Heart right ventricle (tissue), 16 donors: ENCODE results near the gene TCTN3. TPM values are rescaled to one million over a fixed set of nuclear protein-coding genes. Genes with fewer than 3 reads are reported as not detected.

Experiments used
- ATAC-seq, 8 donors: fragments of 200-7000 bp; cut with Tn5 transposase; one replicate each; pipeline ENCODE4 v1.9.1; 2020; ENCODE audit warnings: mild to moderate bottlenecking in 8 of 8, moderate library complexity in 8 of 8, moderate number of reproducible peaks in 1 of 8
- DNase-seq, 2 donors: peaks; one replicate each; pipeline ENCODE4 v3.0.0-alpha.2; 2020
- H3K27ac ChIP-seq, 10 donors: fragments of 200-600 bp; sonication (generic) in 2 of 10; one replicate each; pipeline versions ENCODE4 v1.5.0 to v1.8.0; 2020 to 2022; ENCODE audit warnings: mild to moderate bottlenecking in 3 of 10
- H3K27me3 ChIP-seq, 7 donors: fragments of 200-600 bp; one replicate each; pipeline ENCODE4 v1.8.0; 2021 to 2022; ENCODE audit warnings: mild to moderate bottlenecking in 2 of 7
- H3K36me3 ChIP-seq, 9 donors: fragments of 200-600 bp; sonication (generic) in 1 of 9; one replicate each; pipeline versions ENCODE4 v1.5.0 to v1.8.0; 2020 to 2022; ENCODE audit warnings: mild to moderate bottlenecking in 2 of 9
- H3K4me1 ChIP-seq, 9 donors: fragments of 200-600 bp; sonication (generic) in 1 of 9; one replicate each; pipeline versions ENCODE4 v1.5.0 to v1.8.0; 2020 to 2022; ENCODE audit warnings: mild to moderate bottlenecking in 4 of 9
- H3K4me3 ChIP-seq, 10 donors: fragments of 200-600 bp; sonication (generic) in 2 of 10; one replicate each; pipeline versions ENCODE4 v1.5.0 to v1.8.0; 2020 to 2022; ENCODE audit warnings: mild to moderate bottlenecking in 7 of 10, moderate library complexity in 2 of 10
- H3K9me3 ChIP-seq, 11 donors: fragments of 200-600 bp in 10 of 11; sonication (generic) in 2 of 11; one replicate each; pipeline versions ENCODE4 v1.5.0 to v1.8.0; 2013 to 2022; ENCODE audit warnings: mild to moderate bottlenecking in 2 of 11, control low read depth in 1 of 11, moderate library complexity in 1 of 11
- CTCF ChIP-seq, 9 donors: fragments of 200-600 bp; sonication (generic) in 2 of 9; IDR thresholded peaks; one replicate each; pipeline versions ENCODE4 v1.5.0 to v1.8.0; 2021 to 2022; ENCODE audit warnings: antibody characterized with exemption in 9 of 9, mild to moderate bottlenecking in 5 of 9, moderate library complexity in 1 of 9
- WGBS, 2 donors: extraction: QIAGEN DNeasy Blood & Tissue Kit; methylation state at CpG; one replicate each; pipeline ENCODE4 v1.1.7; 2013; ENCODE audit warnings: inconsistent platforms in 1 of 2; 5-methylcytosine and 5-hydroxymethylcytosine counted together
- intact Hi-C, 10 donors: fragments of 100-400 bp; cut with DNase I; formaldehyde crosslinking; loops; one replicate each; pipeline versions ENCODE4 v1.11.1 to v1.14.2; 2022
- polyA plus RNA-seq, 2 donors: library from polyadenylated mRNA; stranded (reverse); fragments of 200-250 nt; gene quantifications; one replicate each; pipeline ENCODE4 v1.2.3, GENCODE V29; 2013
- total RNA-seq, 10 donors: library from RNA; stranded (reverse); fragmentation: NEBNext Ultra II Directional in 3 of 10; extraction: Animal tissue kit (Norgen Biotek cat#: 25700) in 3 of 10; gene quantifications; one replicate each; pipeline versions ENCODE4 v1.2.1 to v1.2.4, GENCODE V29; 2021 to 2023
- donor health status: Arrhythmogenic right ventricular cardiomyopathy.
- donor health status: ischemic (EF 13 %, LVEDD 7.1; RV severe dilation, severe dysfunction).
- donor health status: healthy with polysubstance abuse.
- donor health status: DM: no; HTN: yes; CAD: no.
- donor health status: DM: no; HTN: no; CAD: no.
- donor health status: ischemic (EF 25% LVEDD 6.9; RV normal size, moderate dysfunction).
- donor health status: ischemic (EF 25% LVEDD 5.7; RV mildly dilated, moderate dysfunction).
- donor health status: healthy.
- donor health status: DM: yes; HTN: yes; CAD: no.
- donor health status: Ischemic cardiomyopathy.
- donor health status: ischemic (EF 35%, LVEDD 5.7; RV mildly dilated, moderate dysfunction).
- donor health status: nonischemic (EF 11% LVEDD 7.7; RV severe dilation, severe dysfunction).
- donor health status: DM: yes; HTN: yes; CAD: no.
- donor health status: PGD.
- donor health status: ischemic (EF 29% LVEDD 5.4; RV normal size, mild dysfunction).
- donor health status: nonischemic (EF 23%, LVEDD 6.1; RV moderate dilation, normal function).

TCTN3 gene
- total and polyA plus RNA-seq, 12 donors, result 6.4 to 17.5 (median 11.4) TPM

- ATAC-seq (no peak), DNase-seq (no peak)
- no peak for TF ChIP-seq CTCF (IDR thresholded peaks at IDR 0.05)
- Histone ChIP-seq H3K36me3 (peaks cover 0 to 63% (median 28%) of the 10 kb centered on the region in 9 donors), H3K27ac (no peak overlapping the region), H3K9me3 (no peaks in the 10 kb centered on the region), H3K4me1 (peaks cover 6 to 29% (median 17%) of the 10 kb centered on the region in 9 donors), H3K27me3 (no peaks in the 10 kb centered on the region), H3K4me3 (no peak overlapping the region)
- intact Hi-C loops, result loop anchor here in 7 of 10 donors (5.0 to 10.0 kb wide), 5 partner anchors 51 to 354 kb away; partner anchors contain the start of gene CCNJ (in 1 of the 7)
- WGBS, 2 donors, result 74 to 79% methylated on average over 2 of the region's 2 CpGs
Observed at GRCh38 chr10:95691281-95691680, 2.4 kb downstream of the TCTN3 start.

GRCh38 chr10:95688648-95689047 is 5.1 kb downstream of the TCTN3 start:
- DNase-seq (no peak), ATAC-seq (no peak)
- Histone ChIP-seq H3K9me3 (no peaks in the 10 kb centered on the region), H3K4me3 (no peak overlapping the region), H3K36me3 (peaks cover 0 to 90% (median 51%) of the 10 kb centered on the region in 9 donors), H3K4me1 (peaks cover 6 to 26% (median 17%) of the 10 kb centered on the region in 9 donors), H3K27ac (no peak overlapping the region), H3K27me3 (no peaks in the 10 kb centered on the region)
- intact Hi-C loops, result loop anchor here in 1 of 10 donors (5.0 kb wide), 1 partner anchor 174 kb away; no protein-coding TSS in a partner anchor
- 73 to 84% methylated on average over 2 of the region's 2 CpGs for WGBS, 2 donors
- no peak for TF ChIP-seq CTCF (IDR thresholded peaks at IDR 0.05)

- TF ChIP-seq CTCF (IDR thresholded peaks at IDR 0.05), result no peak
- Histone ChIP-seq H3K27ac (no peak overlapping the region), H3K27me3 (no peaks in the 10 kb centered on the region), H3K36me3 (peaks cover 0 to 100% (median 74%) of the 10 kb centered on the region in 9 donors), H3K4me3 (no peak overlapping the region), H3K4me1 (no peaks in the 10 kb centered on the region), H3K9me3 (no peaks in the 10 kb centered on the region)
- intact Hi-C loops, result no loop called here
- no peak for DNase-seq
- ATAC-seq, result no peak
Observed at GRCh38 chr10:95683966-95684365, 9.8 kb downstream of the TCTN3 start.

GRCh38 chr10:95675403-95676116 is 18.2 kb downstream of the TCTN3 start:
- no peaks in the 10 kb centered on the region for H3K9me3 ChIP-seq
- no peaks in the 10 kb centered on the region for H3K4me1 ChIP-seq
- peaks cover 0 to 95% (median 28%) of the 10 kb centered on the region in 9 donors for H3K36me3 ChIP-seq
- no peak overlapping the region for H3K4me3 ChIP-seq
- no peak for TF ChIP-seq CTCF (IDR thresholded peaks at IDR 0.05)
- intact Hi-C loops, result no loop called here
- DNase-seq (no peak), ATAC-seq (no peak)
- H3K27ac ChIP-seq, result no peak overlapping the region
- no peaks in the 10 kb centered on the region for H3K27me3 ChIP-seq
- 86 to 93% methylated on average over 1 of the region's 1 CpG for WGBS, 2 donors
